ENCODE results near the gene SLC6A3.

DNA sequence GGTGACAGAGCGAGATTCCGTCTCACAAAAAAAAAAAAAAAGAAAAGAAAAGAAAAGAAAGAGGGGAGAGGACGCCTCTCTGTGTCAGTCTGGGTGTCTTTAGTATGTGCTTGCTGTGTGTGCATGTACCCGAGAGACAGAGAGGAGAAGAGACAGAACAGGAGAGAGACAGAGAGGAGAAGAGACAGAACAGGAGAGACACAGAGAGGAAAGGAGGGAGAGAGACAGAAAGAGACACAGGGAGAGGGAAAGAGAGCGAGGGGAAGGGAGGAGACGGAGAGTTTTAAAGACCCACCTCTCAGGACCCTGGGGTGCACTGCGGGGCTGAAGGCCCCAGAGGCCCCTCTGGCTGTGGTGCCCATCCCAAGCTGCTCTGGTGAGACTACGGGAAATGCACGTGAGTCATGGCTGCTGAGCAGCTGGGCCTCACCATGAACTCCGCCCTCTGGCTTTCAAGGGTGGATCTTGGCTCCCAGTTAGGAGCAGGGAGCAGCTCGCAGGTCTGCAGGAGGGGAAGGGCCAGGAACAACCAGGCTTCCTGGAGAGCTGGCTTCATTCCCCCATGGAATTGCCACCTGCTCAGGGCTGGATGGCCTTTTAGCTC, 7.9 kb downstream of the SLC6A3 start:
- TF ChIP-seq, protein P1, sequence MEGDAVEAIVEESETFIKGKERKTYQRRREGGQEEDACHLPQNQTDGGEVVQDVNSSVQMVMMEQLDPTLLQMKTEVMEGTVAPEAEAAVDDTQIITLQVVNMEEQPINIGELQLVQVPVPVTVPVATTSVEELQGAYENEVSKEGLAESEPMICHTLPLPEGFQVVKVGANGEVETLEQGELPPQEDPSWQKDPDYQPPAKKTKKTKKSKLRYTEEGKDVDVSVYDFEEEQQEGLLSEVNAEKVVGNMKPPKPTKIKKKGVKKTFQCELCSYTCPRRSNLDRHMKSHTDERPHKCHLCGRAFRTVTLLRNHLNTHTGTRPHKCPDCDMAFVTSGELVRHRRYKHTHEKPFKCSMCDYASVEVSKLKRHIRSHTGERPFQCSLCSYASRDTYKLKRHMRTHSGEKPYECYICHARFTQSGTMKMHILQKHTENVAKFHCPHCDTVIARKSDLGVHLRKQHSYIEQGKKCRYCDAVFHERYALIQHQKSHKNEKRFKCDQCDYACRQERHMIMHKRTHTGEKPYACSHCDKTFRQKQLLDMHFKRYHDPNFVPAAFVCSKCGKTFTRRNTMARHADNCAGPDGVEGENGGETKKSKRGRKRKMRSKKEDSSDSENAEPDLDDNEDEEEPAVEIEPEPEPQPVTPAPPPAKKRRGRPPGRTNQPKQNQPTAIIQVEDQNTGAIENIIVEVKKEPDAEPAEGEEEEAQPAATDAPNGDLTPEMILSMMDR (conservative IDR thresholded peaks at IDR 0.05; ENCODE audit: low read length): no peak
- no peak for TF ChIP-seq EZH2phosphoT487 (IDR thresholded peaks at IDR 0.05; ENCODE audit: borderline replicate concordance, low read depth, low read length)

Measured in OCI-LY7 (cell line).